ENCODE results near the gene CFAP410.
"Not testable (repeated sequence)": the region's sequence is repeated elsewhere in the genome, so short reads cannot be mapped to it uniquely, and the experiment has no call there.

CFAP410 gene

GRCh38 chr21:44368711-44369446, 29.7 kb upstream of the CFAP410 start:
- peak; percentile 33 for DNase-seq

DNA sequence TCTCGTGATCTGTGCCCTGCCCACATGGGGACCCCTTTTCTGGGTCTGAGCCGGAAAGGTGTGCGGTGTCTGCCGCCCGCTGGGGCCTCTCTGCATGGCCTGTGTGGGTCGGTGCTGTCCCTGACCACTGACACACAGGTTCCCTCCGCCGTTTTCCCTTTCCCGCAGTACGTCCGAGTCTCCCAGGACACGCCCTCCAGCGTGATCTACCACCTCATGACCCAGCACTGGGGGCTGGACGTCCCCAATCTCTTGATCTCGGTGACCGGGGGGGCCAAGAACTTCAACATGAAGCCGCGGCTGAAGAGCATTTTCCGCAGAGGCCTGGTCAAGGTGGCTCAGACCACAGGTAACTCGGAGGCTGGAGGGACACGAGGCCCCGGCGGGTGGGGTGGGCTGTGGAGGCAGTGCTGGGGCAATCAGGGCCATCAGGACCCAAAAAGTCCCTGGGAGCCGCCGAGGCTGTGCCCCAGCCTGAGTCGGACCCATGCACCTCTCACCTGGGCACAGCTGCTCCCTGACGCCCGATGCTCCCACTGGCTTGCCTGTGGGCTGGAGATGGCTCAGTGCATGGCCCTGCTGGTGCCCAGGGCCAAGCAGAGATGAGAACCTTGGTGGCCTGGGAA, 27.5 kb upstream of the CFAP410 start:
- no peak for DNase-seq

- DNase-seq: no peak
Observed at GRCh38 chr21:44365967-44366585, 26.9 kb upstream of the CFAP410 start.

GRCh38 chr21:44365251-44365966, 26.2 kb upstream of the CFAP410 start:
- DNase-seq: no peak

- DNase-seq: no peak
Observed at GRCh38 chr21:44364151-44365053, 25.2 kb upstream of the CFAP410 start.

DNA sequence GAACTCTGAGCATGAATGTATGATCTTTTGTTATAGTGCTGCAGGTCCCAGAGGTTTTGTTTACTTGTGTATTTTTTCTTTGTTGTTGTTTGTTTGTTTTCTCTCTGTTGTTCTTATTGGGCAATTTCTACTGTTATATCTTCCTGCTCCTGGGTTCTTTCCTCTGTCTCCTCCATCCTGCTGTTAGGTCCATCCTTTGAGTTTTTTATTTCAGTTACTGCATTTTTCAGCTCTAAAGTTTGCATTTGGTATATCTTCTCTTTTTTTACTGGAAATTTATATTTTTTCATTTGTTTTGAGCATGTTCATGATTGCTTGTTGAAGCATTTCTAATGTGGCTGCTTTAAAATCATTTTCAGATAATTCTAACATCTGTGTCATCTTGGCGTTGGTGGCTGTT, 24.1 kb upstream of the CFAP410 start:
- no peak for DNase-seq

- DNase-seq: not testable (repeated sequence)
Observed at GRCh38 chr21:44361903-44362302, 22.7 kb upstream of the CFAP410 start.

- no peak for DNase-seq
Observed at GRCh38 chr21:44360159-44360558, 21.0 kb upstream of the CFAP410 start.

DNA sequence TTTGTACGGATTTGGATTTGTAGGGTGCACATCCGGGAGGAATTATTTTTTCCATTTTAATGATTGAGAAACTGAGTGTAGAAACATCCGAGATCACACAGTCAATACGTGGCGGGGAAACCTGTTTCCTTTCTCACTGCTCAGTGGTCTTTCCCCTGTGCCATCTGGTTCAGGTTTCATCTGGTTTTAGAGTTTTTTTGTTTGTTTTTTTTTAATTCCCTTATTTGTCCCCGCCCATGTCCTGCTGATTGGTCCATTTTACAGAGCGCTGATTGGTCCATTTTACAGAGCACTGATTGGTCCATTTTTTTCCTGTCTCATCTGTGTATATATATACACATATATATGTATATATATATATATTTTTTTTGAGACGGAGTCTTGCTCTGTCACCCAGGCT, 20.2 kb upstream of the CFAP410 start:
- no peak for DNase-seq

- no peak for DNase-seq
Observed at GRCh38 chr21:44357064-44357837, 18.1 kb upstream of the CFAP410 start.

- no peak for DNase-seq
Observed at GRCh38 chr21:44356636-44357035, 17.4 kb upstream of the CFAP410 start.

DNA sequence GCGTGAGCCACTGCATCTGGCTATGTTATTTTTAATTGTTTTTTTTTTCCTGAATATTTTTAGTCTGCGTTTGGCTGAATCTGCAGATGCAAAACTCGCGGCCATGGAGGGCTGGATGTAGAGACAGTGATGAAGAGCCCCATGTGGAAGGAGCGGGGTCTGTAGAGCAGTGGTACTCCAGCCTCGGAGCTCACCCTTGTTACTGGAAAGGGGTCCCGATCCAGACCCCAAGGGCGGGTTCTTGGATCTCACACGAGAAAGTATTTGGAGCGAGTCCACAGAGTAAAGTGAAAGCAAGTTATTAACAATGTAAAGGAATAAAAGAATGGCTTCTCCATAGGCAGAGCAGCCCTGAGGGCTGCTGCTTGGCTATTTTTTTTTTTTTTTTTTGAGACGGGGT, 17.0 kb upstream of the CFAP410 start:
- no peak for DNase-seq

GRCh38 chr21:44354775-44355771, 15.9 kb upstream of the CFAP410 start:
- DNase-seq: no peak

DNA sequence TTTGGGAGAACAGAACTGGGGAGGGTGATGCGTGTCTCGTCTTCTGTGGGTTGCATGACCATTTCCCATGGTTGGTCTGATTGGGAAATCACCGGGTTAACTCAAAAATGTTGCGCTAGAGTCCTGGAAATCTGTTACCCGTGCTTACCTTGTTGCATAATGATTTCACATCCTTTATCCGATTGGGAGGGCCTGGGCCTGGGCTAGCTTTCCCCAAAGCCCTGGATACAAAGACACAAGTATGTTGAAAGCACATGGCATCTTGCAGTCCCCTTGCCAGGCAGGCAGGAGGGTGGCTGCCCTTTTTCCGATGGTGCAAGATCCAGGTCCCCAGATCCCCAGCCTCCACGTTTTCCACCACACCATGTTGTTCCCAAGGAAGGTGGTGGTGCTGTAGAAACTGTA, 14.8 kb upstream of the CFAP410 start:
- DNase-seq: no peak

GRCh38 chr21:44353191-44353970, 14.2 kb upstream of the CFAP410 start, which contains the start of gene TRPM2:
Gene TRPM2 (plus strand): TSS chr21:44353621. CDS start chr21:44353701, 80 bp downstream.
- no peak for DNase-seq

DNA sequence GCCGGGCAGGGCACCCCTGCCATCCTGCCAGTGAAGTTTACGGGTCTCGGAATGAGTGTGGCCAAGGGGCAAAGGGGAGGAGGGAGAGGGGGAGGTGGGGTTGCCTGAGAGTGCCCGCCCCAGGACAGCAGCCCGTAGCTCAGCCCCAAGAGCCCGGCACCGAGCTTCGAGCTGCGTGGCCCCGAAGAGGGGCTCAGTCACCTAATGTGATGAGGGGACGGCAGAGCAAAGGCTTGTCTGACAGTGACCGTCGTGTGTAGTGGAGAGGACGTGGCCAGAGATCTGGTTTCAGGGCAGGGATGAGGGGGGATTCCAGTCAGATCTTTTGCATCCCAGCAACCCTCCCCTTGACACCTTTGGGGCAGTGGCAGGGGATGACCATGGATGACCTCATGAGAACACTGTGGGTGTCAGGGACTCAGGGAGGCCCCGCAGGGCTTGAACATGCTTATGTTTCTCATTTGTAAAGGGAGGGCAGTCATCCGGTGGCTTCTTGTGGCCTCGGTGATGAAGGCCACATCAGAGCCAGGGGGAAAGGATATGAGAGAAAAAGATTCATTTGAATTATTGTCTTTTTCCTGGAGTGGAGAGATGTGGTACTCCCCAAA, 13.2 kb upstream of the CFAP410 start:
- no peak for DNase-seq

GRCh38 chr21:44351535-44352252, 12.5 kb upstream of the CFAP410 start:
- DNase-seq: no peak

GRCh38 chr21:44350773-44351481, 11.7 kb upstream of the CFAP410 start:
- DNase-seq: no peak

Data from eye (tissue), 1 donor.